ENCODE measurements around the gene HMGN2. TPM values are rescaled to one million over a fixed set of nuclear protein-coding genes. Genes with fewer than 3 reads are reported as not detected.
"Not testable (repeated sequence)": the region's sequence is repeated elsewhere in the genome, so short reads cannot be mapped to it uniquely, and the experiment has no call there.

HMGN2 gene
- total and polyA plus RNA-seq, 12 donors: 118 to 483 (median 308) TPM

- 49 to 68% (median 63%) methylated on average over 4 of the region's 4 CpGs for WGBS, 4 donors
- Histone ChIP-seq H3K36me3 (replicated peaks in 1 of 2) (no peaks in the 10 kb centered on the region), H3K9me3 (replicated peaks in 1 of 3) (no peaks in the 10 kb centered on the region), H3K4me1 (replicated peaks in 1 of 2) (peaks cover 10% of the 10 kb centered on the region in 2 donors), H3K4me3 (no peak overlapping the region), H3K27me3 (no peaks in the 10 kb centered on the region), H3K27ac (no peak overlapping the region)
- TF ChIP-seq POLR2A (IDR thresholded peaks at IDR 0.05) (no peak), CTCF (IDR thresholded peaks at IDR 0.05) (no peak)
- peak in 1 of 7 donors; percentile 26 for DNase-seq
- intact Hi-C loops (cut with DNase I): no loop called here
Measured at GRCh38 chr1:26496861-26497260, 24.6 kb downstream of the HMGN2 start.

DNA sequence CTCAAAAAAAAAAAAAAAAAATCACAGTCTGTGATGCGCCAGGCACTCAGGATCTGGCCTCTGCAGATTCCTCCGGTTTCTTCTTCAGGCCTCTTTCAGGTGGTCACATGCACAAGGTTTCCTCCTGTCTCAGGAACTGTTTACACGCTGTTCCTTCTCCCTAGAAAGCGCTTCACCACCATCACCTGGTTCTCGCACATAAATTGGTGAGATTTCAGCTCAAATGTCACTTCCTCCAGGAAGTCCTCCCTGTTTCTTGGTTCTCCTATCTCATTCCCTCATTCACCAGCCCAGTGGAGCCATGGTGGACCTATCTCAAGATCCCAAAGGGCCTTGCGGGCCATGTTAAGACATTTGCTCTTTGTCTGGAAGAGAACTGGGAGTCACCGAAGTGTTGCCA is 26.7 kb downstream of the HMGN2 start:
- TF ChIP-seq POLR2A (IDR thresholded peaks at IDR 0.05) (no peak), CTCF (IDR thresholded peaks at IDR 0.05) (no peak)
- Histone ChIP-seq H3K9me3 (replicated peaks in 1 of 3) (no peaks in the 10 kb centered on the region), H3K27me3 (no peaks in the 10 kb centered on the region), H3K4me1 (replicated peaks in 1 of 2) (peaks cover 11% of the 10 kb centered on the region in 2 donors), H3K27ac (no peak overlapping the region), H3K4me3 (no peak overlapping the region), H3K36me3 (replicated peaks in 1 of 2) (no peaks in the 10 kb centered on the region)
- 90 to 95% (median 95%) methylated on average over 7 of the region's 7 CpGs for WGBS, 4 donors
- intact Hi-C loops (cut with DNase I): no loop called here
- DNase-seq: no peak

DNA sequence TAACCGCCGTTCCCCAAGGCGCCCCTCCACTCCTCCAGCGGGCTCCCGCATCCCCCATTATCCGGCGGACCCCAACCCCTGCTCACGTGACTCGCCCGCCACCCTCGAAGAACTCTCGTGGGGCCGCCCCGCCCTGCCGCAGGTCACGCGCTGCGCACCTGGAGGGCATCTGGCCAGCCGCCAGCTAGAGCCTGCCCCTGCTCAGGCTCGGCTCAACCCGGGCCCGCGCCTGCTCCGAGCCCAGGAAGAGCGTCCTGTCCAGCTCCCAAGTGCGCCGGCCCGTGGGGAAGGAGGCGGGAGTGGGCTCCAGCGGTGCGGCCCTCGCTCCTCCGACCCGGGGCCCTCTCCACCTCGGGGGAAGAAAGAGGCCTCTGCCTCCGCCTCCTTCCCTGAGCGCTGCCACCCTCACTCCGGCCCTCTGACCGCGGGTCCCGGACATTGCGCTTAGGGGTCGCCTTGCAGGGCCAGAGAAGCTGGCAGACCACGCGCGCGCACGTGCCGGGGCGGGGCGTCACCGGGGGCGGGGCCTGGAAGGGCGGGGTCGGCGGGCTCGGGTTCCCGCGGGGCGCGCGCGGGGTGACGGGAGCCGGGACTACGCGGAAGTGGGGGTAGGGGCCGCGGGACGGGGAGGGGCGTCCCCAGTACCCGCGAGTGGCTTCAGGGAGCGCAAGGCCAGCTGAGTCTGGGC is 28.4 kb downstream of the HMGN2 start:
- no peaks in the 10 kb centered on the region for H3K27me3 ChIP-seq
- TF ChIP-seq POLR2A (IDR thresholded peaks at IDR 0.05) (peak in 1 of 2 donors; percentile 67), CTCF (IDR thresholded peaks at IDR 0.05) (peak in 2 of 6 experiments; percentile 28 to 32)
- no peaks in the 10 kb centered on the region for H3K36me3 ChIP-seq (replicated peaks in 1 of 2)
- peak overlapping the region; percentile 19 to 59 (median 48) for H3K4me3 ChIP-seq
- H3K9me3 ChIP-seq (replicated peaks in 1 of 3): no peaks in the 10 kb centered on the region
- peaks cover 11% of the 10 kb centered on the region in 2 donors for H3K4me1 ChIP-seq (replicated peaks in 1 of 2)
- 0 to 7% (median 1%) methylated on average over 3 to 74 of the region's 74 CpGs for WGBS, 4 donors
- H3K27ac ChIP-seq: peak overlapping the region; percentile 72 to 96 (median 86)
- intact Hi-C loops (cut with DNase I): no loop called here
- DNase-seq: peak; percentile 64 to 94 (median 88)

DNA sequence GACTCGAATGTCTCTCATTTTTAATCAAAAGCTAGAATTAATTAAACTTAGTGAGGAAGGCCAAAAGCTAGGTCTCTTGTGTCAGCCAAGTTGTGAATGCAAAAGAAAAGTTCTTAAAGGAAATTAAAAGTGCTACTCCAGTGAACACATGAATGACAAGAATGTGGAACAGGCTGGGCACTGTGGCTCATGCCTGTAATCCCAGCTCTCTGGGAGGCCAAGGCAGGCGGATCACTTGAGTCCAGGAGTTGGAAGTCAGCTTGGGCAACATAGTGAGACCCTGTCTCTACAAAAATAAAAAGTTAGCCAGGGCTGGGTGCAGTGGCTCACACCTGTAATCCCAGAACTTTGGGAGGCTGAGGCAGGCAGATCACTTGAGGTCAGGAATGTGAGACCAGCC is 38.5 kb downstream of the HMGN2 start:
- H3K4me3 ChIP-seq; H3K9me3 ChIP-seq (replicated peaks in 1 of 3); H3K27ac ChIP-seq; DNase-seq; H3K4me1 ChIP-seq (replicated peaks in 1 of 2); H3K36me3 ChIP-seq (replicated peaks in 1 of 2); H3K27me3 ChIP-seq; intact Hi-C loops (cut with DNase I): not testable (repeated sequence)
- WGBS, 4 donors: 67 to 78% (median 73%) methylated on average over 2 of the region's 2 CpGs

DNA sequence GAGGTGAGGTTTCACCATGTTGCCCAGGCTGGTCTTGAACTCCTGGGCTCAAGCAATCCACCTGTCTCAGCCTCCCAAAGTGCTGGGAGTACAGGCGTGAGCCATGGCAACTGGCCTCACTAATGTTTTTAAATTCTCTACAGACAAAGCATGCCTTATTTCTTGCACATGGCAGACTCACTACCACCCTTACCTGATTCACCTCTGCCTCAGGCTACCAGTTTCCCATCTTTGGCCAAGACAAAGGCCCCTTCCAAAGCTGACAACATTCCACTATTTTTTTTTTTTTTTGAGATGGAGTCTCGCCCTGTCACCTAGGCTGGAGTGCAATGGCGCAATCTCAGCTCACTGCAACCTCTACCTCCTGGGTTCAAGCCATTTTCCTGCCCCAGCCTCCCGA is 43.6 kb downstream of the HMGN2 start:
- DNase-seq; H3K9me3 ChIP-seq (replicated peaks in 1 of 3); H3K27me3 ChIP-seq; H3K27ac ChIP-seq; H3K4me3 ChIP-seq; H3K36me3 ChIP-seq (replicated peaks in 1 of 2); intact Hi-C loops (cut with DNase I); H3K4me1 ChIP-seq (replicated peaks in 1 of 2): not testable (repeated sequence)
- WGBS, 4 donors: 82 to 92% (median 89%) methylated on average over 4 of the region's 4 CpGs
